Ovary (tissue), 3 donors: Measurements from ENCODE around the gene SMIM41.

Experiments used
- POLR2A ChIP-seq: fragments of 450-650 bp; IDR thresholded peaks from one replicate; pipeline ENCODE4 v1.6.1; 2017; ENCODE audit warnings: antibody characterized with exemption, mild to moderate bottlenecking, moderate library complexity
- TF ChIP-seq, protein P1 (sequence below), 3 donors: fragments of 450-650 bp in 2 of 3; fragments of 200-600 bp in 1 of 3; IDR thresholded peaks; one replicate each; pipeline versions ENCODE4 v1.5.1 to v1.8.0; 2016 to 2022; ENCODE audit warnings: antibody characterized with exemption in 3 of 3, mild to moderate bottlenecking in 1 of 3
- donor health status: DM: no; HTN: no; CAD: no.

DNA sequence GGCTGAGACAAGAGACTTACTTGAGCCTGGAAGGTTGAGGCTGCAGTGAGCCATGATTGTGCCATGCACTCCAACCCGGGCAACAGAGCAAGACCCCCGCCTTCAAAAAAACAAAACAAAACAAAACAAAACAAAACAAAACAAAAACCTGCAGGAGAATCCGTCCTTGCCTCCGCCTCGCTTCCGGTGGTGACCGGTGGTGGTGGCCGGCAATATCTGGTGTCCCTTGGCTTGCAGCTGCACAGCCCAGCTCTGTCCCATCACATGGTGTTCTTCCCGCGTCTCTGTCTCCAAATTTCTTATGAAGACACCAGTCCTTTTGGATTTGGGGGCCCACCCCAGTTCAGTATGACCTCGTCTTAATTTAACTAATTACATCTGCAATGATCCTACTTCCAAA, 10.0 kb downstream of the SMIM41 start:
- TF ChIP-seq, protein P1, sequence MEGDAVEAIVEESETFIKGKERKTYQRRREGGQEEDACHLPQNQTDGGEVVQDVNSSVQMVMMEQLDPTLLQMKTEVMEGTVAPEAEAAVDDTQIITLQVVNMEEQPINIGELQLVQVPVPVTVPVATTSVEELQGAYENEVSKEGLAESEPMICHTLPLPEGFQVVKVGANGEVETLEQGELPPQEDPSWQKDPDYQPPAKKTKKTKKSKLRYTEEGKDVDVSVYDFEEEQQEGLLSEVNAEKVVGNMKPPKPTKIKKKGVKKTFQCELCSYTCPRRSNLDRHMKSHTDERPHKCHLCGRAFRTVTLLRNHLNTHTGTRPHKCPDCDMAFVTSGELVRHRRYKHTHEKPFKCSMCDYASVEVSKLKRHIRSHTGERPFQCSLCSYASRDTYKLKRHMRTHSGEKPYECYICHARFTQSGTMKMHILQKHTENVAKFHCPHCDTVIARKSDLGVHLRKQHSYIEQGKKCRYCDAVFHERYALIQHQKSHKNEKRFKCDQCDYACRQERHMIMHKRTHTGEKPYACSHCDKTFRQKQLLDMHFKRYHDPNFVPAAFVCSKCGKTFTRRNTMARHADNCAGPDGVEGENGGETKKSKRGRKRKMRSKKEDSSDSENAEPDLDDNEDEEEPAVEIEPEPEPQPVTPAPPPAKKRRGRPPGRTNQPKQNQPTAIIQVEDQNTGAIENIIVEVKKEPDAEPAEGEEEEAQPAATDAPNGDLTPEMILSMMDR (IDR thresholded peaks at IDR 0.05) = no peak
- no peak for TF ChIP-seq POLR2A
